GM12864 (cell line): Measurements from ENCODE around the gene RANBP3.

ENCODE experiments used
- DNase-seq: peaks from one replicate; pipeline ENCODE4 v3.0.0-alpha.2; 2011; ENCODE audit warnings: low read depth
- H3K4me3 ChIP-seq: 2 replicates; pipeline ENCODE4 v1.5.1; 2011; ENCODE audit warnings: mild to moderate bottlenecking, low read depth, low read length, control low read depth
- TF ChIP-seq, protein P1 (sequence below): IDR thresholded peaks from 2 replicates; pipeline ENCODE4 v1.5.1; 2011; ENCODE audit warnings: low read depth, mild to moderate bottlenecking, moderate library complexity, low read length, control low read depth, inconsistent platforms; ENCODE audit errors: missing control alignments

The RANBP3 gene

GRCh38 chr19:5870986-5871394 is 107.0 kb downstream of the RANBP3 start:
- no peak for DNase-seq
- TF ChIP-seq, protein P1, sequence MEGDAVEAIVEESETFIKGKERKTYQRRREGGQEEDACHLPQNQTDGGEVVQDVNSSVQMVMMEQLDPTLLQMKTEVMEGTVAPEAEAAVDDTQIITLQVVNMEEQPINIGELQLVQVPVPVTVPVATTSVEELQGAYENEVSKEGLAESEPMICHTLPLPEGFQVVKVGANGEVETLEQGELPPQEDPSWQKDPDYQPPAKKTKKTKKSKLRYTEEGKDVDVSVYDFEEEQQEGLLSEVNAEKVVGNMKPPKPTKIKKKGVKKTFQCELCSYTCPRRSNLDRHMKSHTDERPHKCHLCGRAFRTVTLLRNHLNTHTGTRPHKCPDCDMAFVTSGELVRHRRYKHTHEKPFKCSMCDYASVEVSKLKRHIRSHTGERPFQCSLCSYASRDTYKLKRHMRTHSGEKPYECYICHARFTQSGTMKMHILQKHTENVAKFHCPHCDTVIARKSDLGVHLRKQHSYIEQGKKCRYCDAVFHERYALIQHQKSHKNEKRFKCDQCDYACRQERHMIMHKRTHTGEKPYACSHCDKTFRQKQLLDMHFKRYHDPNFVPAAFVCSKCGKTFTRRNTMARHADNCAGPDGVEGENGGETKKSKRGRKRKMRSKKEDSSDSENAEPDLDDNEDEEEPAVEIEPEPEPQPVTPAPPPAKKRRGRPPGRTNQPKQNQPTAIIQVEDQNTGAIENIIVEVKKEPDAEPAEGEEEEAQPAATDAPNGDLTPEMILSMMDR: no peak

GRCh38 chr19:5867201-5868136 is 110.5 kb downstream of the RANBP3 start:
- TF ChIP-seq, protein P1: no peak
- no peak for DNase-seq
- no peak overlapping the region for H3K4me3 ChIP-seq

More at GRCh38 chr19:5870986-5871394, 107.0 kb downstream of the RANBP3 start:
- no peak overlapping the region for H3K4me3 ChIP-seq
